Activated CD4-positive, alpha-beta T cell treated with anti-CD3 and anti-CD28 coated beads for 24 hours (primary cell): ENCODE results near the gene DMRTA2.

Source experiments
- DNase-seq, 2 donors: peaks; one replicate each; pipeline ENCODE4 v3.0.0-alpha.2; 2020; ENCODE audit warnings: low read depth in 2 of 2

The DMRTA2 gene

GRCh38 chr1:50422946-50423669 is at the start of gene DMRTA2:
TSS of gene DMRTA2 (minus strand) at chr1:50423443. CDS start at chr1:50421536, 1,907 bp downstream.
- no peak for DNase-seq

DNA sequence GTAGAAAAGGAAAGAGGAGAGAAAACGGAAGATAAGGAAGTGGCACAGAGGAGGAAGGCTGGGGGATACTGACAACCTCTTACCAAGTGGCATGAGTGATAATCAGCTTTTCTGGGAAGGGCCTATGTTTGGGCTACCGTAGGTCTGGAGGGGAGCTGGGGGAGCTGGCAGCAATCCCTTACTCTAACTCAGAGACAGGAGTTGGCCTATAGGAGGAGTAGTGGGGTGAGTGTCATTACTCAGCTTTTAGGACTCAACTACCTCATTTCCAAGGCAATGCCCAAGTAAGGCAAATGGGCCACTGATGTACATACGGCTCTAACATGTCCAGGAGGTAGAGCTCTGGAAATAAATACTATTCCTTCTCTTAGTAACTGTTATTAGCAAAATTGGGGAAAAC is 48.7 kb upstream of the DMRTA2 start:
- DNase-seq = no peak

DNA sequence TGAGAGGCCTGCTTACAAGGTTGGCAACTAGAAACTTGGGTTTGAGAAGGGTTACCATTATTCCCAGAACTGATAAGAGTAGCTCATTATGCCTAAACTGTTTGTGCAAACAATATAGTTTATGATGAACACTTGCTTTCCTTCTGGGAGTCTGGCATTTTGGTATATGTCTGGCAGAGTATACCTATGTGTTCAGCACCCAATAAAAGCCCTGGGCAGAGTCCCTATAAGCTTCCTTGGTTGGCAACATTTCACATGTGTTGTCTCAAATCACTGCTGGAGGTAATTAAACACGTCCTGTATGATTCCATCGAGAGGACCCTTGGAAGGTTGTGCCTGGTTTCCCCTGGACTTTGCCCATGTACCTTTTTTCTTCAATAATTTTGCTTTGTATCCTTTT is 39.7 kb upstream of the DMRTA2 start:
- DNase-seq = no peak

DNA sequence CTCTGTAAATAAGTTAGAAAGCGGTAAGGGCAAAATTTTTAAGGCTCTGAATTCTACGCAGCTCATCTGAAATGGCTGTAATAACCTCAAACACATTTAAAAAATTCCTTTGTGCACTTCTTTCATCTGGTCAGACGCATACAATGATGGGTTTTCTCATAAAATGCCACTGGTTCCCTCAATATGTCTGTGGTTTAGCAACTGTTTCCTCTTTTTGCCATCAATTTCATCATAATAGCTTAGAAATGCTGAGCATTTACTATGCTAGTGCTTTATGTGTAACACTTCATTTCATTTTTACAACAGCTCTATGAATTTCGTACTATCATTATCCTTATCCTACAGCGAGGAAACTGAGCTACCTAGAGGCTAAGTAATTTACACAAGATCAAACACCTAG is 35.3 kb upstream of the DMRTA2 start:
- no peak for DNase-seq

- no peak for DNase-seq
These were observed 31.7 kb upstream of the DMRTA2 start for GRCh38 chr1:50454911-50455310.

GRCh38 chr1:50453266-50453665 is 30.0 kb upstream of the DMRTA2 start:
- no peak for DNase-seq

GRCh38 chr1:50452700-50453099 is 29.5 kb upstream of the DMRTA2 start:
- DNase-seq = no peak

DNA sequence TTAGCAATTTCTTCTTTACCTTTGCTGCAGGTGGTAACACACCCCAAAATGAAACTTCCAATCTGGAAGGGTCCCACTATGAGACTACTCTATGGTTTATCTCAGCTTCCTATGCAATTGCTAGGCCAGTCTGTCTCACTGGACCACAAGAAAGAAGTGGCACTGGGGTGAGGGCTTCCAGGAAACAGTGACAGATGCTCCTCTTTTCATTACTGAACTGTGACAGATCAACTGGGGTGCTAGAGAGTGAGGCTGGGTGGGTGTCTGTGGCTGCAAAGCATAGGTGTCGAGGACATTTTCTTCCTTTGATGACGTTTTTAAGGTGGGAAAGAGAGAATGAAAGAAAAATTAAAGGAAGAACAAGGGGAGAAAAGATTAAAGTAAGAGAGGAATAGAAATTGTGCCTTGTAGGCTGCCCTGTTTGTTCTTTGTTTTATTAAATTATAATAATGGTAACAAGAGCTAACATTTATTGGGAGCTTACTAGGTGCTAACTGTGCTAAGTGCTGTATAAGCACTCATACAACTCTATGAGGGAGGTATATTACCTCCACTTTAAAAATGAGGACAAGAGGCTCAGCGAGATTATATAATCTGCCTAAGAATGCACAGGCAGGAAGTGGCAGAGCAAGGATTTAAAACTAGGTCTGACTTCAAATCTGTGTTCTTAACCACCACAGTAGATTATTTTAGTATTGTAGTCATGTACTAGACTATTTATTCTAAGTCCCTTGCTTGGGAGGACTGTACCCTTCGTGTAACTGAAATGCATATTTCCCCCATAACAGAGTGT is 27.8 kb upstream of the DMRTA2 start:
- DNase-seq = no peak

GRCh38 chr1:50447961-50448360 is 24.7 kb upstream of the DMRTA2 start:
- DNase-seq = no peak

DNA sequence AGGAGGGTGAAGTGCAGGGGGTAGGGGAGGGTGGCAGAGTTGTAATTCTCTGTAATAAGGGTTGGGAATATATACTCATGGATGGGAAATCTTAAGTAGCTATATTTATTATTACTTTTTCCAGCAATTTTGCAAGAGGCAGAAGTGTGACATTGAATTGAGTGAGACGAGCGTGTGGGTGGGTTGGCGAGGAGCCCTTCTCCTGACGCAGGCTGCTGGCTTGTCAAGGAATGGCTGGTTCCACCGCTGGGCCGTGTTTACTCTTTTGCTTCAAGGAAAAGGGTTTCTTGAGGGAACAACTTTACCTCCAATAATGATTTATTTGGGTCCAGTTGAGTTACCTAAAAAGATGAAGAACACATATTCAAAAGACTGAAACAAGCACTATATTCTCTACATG is 17.9 kb upstream of the DMRTA2 start:
- no peak for DNase-seq

- DNase-seq = no peak
These were observed 15.7 kb upstream of the DMRTA2 start for GRCh38 chr1:50438945-50439344.

DNA sequence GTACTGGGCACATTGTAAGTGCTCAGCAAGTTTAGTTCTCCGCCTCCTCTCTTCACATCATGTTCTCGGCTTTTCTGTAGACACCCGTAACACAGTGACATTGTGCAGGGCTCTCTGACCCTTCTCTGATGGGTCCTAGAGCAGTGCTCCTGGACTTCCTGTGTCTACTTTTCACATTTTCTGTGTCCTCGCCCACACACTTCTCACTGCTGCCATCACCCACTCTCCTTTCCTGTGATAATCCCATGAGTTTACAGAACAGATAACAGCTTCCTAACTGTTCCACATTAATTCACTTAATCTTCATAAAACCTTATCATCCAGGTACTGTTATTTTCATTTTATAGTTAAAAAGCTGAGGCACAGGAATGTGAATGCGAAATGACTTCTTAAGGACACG is 13.2 kb upstream of the DMRTA2 start:
- no peak for DNase-seq

GRCh38 chr1:50430010-50430405 is 6.8 kb upstream of the DMRTA2 start:
- no peak for DNase-seq

DNA sequence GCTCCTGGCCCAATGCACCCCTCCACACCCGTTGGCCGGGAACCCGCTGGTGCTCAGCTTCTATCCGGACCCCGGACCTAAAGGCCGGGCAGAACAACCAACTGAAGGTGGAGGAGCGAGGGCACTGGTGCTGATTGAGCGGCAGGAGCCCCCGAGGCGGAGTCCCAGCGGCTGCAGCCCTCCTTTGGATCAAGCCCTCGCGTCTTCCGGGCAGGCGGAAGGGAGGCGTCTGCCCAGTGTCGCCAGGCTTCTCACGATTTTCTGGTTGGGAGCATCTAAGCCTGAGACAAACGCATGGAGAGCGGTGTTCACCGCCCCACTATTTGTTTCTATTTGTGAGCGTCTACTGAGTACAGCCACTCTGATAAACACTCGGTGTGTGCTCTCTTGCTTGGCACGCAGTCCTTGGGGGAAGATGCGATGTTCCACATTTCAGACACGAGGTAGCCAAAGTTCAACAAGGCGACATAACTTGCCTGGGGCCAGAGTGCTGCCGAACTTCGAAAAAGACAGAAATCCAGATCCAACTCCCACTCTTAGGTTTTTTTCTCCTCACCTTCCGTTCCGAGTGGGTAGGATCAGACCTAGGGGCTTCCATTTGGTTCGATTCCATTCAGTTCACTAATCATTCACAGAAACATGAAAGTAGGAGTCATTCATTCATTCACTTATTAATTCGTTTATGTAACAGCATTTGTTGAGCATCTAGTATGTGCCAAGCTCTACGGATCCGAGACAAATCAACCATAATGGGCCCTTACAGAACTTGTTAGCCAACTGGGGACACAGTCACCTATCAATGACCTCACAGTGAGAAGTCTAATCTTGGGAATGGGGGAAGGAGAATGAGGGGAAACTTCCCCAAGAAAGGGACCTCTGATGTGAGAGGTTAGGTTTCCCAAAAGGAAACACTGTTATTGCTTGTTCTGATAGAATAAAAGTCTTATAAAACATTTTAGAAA is 4.9 kb upstream of the DMRTA2 start:
- DNase-seq = no peak

DNA sequence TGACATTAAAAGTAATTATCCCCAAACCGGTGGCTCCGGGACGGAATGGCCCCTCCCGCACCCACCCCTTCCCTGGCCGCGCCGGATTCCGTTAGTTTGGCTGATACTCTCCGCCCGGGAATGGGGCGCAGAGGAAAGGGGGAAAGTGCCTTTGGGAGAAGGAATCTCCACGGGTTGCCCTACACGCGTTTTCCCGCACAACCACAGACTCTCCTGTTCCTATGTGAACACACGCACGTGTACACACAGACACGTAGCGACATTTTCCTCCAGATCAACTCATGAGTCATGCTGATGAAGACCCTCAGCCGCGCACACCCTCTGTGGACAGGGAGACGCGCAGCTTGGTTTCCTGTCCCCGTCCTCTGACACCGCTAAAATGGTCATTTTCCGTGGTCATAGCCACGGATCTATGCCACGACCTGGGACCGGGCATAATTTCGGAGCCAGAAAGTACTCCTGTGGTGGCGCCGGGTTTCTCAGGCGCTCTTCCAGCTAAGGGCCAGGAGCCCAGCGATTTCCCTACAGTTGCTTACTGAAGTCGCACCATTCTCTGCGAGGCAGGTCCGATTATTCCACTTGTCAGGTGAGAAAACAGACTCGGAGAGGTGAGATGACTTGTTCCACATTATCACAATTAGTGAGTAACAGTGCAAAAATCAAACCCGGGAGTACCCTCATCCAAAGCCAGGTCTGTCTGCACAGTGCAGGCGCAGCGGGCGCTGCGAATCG is 4.0 kb upstream of the DMRTA2 start:
- no peak for DNase-seq

DNA sequence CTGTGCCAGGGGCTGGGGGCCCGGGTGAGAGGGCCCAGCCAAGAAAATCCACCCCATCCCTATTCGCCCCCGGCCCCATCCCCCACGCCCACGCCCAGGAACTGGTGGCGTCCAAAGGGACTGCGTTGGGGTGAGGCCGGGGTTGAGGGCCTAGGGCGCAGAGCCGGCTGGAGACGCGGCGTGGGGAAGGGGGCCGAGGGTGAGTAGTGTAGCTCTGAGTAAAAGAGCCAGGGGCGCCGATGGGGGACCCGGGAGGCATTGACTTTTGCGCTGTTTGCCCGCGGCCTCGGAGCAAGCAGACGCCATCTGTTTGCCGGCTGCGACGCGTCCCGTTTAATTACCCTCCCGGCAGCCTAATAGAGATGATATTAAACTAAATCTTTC is 3.5 kb upstream of the DMRTA2 start:
- DNase-seq = no peak

DNA sequence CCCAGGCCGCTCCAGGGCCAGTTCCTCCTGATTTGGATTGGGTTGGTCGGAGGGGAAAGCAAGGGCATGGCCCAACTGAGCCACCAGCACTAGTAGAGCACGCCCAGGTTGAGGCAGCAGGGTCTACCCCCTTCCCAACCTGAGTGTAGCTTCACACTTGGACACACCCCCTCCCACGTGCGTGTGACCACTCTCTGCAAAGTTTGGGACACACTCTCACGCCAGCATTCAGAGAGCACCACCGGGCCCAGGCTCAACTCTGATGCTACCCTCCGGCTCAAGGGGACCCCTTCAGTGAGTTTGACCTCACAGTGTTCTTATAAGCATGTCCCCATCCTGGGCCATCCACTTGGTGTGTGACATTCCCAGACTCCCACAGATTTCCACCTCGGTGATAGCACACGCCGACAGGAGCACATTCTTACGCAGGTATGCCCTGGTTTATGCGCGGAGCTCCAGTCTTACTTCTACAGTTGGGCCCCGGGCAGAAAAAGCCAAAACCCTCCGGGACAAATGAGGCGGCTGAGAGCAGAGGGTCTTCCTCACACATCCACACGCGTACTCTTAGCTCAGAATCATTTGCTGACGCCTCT is 3.0 kb upstream of the DMRTA2 start:
- DNase-seq = no peak

- no peak for DNase-seq
These were observed 2.3 kb upstream of the DMRTA2 start for GRCh38 chr1:50425376-50426107.

- no peak for DNase-seq
These were observed 1.7 kb upstream of the DMRTA2 start for GRCh38 chr1:50424884-50425375.
